Ecto neural progenitor cell (in vitro differentiated cells): Measurements from ENCODE around the gene FLOT1.

Experiments used
- DNase-seq: peaks from one replicate; pipeline ENCODE4 v3.0.0-alpha.2; 2018; ENCODE audit warnings: low spot score

Gene FLOT1

GRCh38 chr6:30700340-30700739 lies 42.1 kb downstream of the FLOT1 start:
- no peak for DNase-seq

DNA sequence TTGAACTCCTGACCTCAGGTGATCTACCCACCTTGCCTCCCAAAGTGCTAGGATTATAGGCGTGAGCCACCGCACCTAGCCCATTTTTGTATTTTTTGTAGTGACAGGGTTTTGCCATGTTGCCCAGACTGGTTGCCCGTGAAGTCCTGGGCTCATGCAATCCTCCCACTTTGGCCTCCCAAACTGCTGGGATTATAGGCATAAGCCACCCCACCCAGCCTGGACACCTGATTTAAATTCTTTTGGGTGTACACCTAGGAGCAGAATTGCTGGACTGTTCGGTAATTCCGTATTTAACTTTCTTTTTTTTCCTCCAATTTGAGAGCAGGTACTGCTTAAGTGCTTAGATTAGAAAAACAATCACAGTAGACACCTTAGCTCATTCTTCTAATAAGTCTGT lies 46.1 kb downstream of the FLOT1 start:
- DNase-seq, result no peak

DNA sequence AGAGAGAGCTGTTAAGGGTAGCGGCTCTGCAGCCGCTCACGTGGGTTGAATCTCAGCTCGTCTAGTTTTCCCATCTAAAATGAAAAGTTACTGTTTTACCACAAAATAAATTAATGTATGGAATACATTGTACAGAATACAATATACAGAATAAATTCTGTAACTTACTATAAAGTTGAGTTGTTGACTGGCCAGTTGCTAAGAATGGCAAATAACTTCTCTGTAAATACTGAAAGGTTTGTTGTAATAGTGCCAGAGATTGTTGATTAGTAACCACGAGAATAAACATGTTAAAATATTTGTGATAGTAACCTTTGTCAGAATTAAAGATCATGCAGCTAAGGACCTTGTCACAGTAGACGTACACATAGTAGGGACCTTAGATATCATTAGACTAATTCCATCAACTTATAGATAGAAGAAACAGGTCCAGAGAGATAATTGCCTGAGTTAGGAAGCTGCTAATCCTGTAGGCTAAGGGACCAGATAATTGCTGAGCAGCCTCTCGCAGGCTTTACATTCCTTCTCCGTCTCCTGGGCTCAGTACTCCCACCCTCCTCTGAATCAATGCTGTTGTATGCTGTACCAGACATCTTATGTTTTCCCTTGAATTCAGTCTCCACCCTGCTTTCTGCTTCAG lies 51.2 kb downstream of the FLOT1 start:
- DNase-seq, result no peak

- DNase-seq, result peak; percentile 90
Measured at GRCh38 chr6:30690403-30691207, 51.9 kb downstream of the FLOT1 start, which contains the start of gene NRM. Gene NRM (minus strand): TSS chr6:30690984. CDS start chr6:30690974, 10 bp downstream.

- DNase-seq, result no peak
Measured at GRCh38 chr6:30689985-30690384, 52.5 kb downstream of the FLOT1 start.

DNA sequence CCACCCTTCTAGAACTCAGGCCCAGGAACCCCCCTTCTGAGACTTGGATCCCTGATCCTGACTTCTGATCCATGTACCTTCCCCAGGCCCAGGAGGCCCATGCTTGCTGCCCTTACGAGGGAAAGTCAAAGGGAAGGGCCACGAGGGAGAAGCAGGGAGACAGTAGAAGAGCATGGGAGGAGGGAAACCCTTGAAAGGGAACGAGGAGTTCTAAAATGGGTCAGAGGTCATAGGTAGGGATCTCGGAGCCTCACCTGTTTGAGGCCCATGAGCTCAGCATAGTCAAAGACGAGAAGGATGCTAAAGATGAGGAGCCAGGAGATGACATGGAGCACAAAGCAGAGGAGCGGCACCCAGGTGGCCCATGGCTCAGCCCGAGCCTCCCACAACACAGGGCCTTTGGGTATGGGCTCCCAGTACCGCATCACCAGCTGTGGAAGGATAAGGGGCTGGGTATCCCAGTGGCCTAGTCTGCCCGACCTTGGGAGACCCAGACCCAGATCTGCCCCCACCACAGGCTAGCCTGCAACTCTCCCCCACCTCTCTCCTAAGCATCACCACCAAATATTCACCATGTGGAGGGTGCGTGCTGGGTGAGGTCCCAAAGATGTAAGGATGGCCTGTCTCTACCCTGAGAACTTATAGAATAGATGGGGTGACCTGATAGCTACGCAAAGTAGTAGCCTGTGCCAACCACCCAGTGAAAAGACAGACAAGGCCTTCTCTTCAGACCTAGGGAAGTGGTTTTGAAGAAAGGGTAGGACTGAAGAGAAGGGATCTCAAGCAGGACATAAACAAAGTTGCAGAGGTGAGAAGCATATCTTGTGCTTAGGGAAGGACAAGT lies 53.2 kb downstream of the FLOT1 start:
- no peak for DNase-seq

DNA sequence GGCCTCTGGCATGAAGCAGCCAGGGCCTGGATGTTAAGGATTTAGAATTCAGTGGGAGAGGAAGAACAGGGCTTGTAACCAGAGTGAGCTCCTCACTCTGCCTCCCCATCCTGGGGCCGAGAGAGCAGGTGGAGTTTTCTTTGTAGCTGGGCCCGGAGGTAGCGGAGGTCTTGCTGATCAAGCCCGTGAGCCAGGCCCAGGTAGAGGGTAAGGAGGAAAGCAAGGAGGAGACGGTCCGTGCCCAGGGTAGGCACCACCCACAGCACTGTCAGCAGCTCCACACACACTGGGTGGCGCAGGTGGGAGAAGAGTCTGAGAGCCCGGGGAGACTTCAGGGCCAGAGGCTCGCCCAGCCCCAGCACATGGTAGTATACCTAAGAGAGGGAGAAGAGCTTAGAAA lies 53.9 kb downstream of the FLOT1 start:
- DNase-seq, result no peak

- no peak for DNase-seq
Measured at GRCh38 chr6:30687659-30688431, 54.6 kb downstream of the FLOT1 start.

DNA sequence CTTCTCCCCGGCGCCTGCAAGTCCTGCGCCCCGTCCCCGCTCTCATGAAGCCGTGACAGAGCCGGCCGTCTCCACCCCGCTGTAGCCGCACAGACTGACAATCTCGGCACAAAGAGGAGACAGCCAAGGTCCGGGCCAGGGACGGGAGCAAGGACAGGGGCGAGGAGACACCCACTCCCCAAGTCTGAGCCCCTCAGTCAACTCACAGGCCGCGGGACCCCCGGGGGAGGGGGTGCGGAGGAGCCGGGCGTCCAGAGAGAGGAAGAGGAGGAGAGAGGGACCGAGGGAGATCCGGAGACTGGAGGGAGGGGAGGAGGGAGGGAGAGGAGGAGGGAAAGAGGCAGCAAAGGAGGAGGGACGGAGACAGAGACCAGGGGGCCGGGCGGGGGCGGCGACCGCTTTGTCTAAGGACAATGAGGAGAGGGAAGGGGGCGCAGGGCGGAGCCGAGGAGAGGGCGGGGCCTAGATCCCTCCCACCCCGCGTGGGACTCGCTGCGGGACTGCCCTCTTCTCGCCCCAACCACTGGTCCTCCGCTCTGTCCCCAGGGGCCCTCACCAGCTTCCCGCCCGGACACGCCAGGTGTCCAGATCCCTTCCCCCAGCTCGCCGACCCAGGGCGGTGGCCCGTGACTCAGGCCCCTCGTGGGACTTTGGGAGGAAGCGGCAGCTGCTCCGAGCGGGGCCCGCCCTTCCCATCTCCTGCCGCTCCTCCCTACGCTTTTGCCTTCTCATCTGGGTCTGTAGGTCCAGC lies 55.4 kb downstream of the FLOT1 start:
- peak; percentile 92 for DNase-seq

DNA sequence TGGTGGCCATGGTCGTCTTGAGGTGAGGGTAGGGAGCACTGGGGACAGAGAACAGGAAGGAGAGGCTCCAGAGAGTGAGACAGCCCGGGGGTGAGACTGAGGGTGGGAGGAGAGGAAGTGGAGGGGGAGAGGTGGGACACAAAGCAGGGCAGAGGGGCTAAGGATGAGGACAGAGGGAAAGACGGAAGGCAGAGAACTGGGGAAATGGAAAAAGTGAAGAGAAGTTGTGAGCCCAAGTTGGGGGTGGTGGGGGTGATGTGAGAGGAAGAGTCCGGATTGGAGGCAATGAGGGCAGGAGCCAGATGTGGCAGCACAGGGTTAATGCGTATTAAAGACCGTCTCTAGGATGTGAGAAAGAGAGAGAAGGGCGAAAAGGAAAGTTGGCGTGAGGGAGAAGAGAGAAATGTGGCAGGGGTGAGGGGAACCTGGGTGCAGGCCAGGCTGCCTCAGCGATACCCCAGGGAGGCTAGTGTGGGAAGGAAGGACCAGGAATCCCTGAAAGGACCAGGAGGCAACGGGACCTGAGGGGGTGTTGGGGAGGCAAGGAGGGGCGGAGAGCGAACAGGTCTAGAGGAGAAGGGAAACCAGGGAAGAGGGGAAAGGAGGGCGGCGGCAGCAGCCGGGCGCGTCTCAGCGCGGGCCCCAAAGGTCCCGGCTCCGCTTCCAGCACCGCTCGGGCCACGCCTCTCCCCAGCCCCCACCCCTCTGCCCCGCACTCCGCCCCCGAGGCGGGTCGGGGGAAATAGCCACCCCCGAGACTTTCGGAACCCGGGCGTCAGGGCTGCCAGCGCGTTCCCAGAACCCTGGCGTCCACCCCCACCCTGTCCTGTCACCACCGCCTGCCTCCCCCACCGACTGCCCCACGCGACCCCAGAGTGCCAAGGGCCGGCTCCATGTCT lies 56.2 kb downstream of the FLOT1 start, which contains the start of gene PPP1R18:
Gene PPP1R18, minus strand, starts transcription at position 637 of the 899 bp plus-strand sequence. Its CDS starts 627 bp downstream, at position 10.
- DNase-seq, result no peak

DNA sequence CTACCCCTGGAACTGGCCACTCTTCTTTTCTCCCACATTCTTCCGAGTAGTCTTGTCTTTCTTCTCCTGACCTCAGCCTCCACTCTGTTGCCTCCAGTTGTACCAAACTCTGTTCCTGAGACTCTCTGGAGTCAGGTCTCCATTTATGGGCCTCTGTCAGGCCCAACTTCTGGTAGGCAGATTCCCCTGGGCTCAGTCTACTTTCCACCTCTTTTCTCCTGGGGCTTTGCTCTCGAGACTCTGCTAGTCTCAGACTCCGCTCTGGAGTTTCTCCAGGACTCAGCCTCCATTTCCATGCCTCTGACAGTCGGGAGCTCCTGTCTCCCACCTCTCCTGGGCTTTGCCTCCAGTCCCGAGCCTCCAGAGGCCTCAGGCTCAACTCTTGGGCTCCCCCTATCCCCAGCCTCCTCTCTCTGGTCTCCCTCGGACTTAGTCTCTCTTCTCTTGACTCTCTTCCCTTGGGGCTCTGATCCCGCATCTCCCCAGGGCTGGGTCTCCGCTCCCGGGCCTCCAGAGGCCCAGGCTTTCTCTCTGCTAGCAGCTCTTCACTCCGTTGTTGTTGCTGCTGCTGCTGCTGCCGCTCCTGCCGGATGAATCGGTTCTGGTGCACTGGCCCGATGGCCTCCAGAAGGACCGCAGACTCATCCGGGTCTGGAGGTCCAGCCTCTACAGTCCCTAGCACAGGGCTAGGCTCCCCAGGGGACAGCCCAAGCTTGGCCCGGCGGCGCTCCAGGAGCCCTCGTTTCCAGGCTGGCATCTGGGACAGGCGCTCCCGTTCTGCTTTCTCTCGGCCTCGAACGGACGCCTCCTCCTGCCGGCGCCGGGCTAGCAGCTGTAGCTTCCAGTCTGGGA lies 57.1 kb downstream of the FLOT1 start:
- no peak for DNase-seq

GRCh38 chr6:30684386-30685156 lies 57.9 kb downstream of the FLOT1 start:
- DNase-seq, result no peak

DNA sequence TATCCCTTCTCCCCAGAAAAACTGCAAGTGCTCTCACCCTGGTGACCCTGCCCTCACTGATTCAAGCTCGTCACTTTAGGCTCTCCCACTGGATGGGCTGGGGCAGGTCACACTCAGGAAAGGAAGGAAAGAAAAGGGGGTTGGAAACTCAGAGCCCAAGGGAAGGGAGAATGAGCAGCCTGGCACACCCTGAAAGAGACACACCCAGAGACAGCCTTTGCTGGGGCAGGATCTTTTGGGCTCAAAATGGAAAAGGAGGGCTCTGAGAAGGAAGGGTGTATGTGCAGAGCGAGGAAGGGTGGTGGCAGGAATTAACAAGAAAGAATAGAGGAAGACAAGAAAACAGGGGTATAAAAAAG lies 58.5 kb downstream of the FLOT1 start:
- DNase-seq, result no peak

DNA sequence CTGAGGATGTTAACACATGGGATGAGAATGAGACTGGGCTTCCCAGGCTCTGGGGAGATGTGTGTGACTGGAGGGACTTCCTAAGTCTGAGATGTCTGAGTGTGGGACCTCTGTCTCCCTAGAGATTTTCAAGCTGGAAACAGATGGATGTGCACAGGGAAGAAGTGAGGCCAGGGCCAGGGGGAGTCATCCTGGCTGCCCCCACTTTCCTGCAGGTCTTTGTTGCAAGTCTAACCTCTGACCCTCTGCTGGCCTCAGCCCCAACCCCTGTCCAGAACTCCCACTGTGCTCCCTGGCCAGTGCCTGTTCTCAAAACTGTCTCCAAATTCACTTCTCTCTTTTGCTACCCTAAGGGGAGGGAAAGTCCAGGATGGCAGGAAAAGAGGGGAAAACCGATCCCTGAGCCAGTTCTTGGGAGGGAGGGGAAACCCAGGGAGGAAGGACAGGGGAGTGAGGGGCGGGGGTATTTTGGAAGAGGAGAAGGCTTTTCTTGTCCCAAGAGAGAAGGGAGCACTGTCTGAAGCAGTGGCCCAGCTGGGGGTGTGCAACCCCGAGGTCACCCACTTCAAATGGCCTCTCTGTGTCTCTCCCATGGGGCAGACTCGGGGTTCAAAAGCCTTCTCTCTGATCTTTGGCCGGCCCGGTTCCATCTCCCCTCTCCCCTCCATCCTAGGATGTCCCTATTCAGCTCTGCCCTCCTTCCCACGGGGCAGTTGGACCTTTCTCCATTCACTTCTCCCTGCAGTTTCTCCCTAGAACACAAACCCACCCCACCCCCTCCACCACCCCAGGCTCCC lies 59.1 kb downstream of the FLOT1 start:
- no peak for DNase-seq

DNA sequence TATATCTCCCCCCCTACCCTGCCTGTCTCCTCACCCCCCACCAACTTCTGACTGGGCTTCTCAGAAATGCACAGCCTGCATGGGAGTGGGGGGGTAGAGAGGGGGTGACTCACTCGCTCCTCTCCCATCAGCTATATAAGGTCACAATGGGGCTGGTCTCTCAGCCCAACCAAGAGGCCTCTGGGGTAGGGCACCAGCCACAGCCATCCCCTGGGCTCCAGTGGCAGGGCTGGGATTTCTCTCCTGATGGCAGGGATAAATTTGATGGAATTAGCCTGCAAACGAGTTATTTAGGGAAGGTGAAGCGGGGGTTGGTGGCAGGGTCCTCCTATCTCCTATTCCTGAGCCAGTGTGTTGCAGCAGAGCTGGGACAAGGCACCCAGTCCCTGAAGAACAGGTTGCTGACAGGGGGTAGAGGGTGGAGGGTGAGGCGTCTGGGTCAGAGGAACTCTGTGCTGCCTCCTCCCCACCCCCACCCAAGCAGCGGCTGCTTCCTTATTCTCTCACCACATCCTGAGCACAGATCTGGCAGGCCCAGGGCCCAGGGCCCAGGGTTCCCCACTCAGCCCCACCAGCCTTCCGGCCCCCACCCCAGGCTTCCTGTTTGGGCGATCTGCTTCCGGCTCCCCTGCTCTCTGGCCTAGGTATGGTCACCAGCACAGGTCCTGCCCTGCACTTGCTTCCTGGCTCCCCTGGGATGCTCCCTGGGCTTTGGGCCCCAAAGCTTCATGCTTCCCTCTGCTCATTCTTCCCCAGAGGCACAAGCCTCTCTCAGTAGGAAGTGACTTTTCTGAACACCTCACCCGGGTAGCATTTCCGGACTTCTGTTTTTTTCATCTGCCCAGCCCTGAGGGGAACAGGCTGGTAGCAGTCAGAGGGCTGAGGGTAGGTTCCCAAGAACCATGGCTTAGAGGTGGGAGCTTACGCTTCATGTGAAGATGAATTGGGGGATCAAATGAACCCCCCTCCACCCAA lies 60.1 kb downstream of the FLOT1 start:
- no peak for DNase-seq

DNA sequence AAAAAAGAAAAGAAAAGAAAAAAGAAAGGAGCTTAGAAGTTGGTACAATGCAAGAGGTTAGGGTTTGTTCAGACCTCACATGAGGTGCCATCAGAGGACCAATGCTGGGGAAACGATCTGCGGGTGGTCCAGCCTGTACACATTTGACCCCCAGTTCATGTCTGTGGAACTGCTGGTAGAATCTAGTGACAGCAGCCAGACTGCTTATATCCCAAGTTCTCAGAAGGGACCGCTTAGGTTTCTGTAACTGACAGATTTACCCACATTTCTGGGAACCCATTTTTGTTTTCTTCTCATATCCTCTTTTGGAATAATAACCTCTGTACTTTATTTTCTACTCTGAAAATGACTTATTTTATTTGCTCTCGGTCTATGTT lies 60.7 kb downstream of the FLOT1 start:
- DNase-seq, result no peak
